GM12878 (cell line): ENCODE measurements around the gene STXBP2. TPM values are rescaled to one million over a fixed set of nuclear protein-coding genes. Genes with fewer than 3 reads are reported as not detected.
A peak's percentile ranks its signal among the peaks of the same experiment; 100 is the strongest.

Experiments
- BACH1 ChIP-seq: fragments of 450-650 bp; IDR thresholded peaks from 2 replicates; pipeline ENCODE4 v1.6.1; 2017; ENCODE audit warnings: mild to moderate bottlenecking, borderline replicate concordance
- BCL3 ChIP-seq: IDR thresholded peaks from 2 replicates; pipeline ENCODE4 v1.6.1; 2011; ENCODE audit warnings: borderline replicate concordance, low read depth, mild to moderate bottlenecking, moderate library complexity, low read length; ENCODE audit not compliant: insufficient read depth, poor library complexity, severe bottlenecking
- BMI1 ChIP-seq: fragments of 450-650 bp; IDR thresholded peaks from 2 replicates; pipeline ENCODE4 v1.6.1; 2016; ENCODE audit warnings: mild to moderate bottlenecking, moderate library complexity, borderline replicate concordance
- CBFB ChIP-seq: IDR thresholded peaks from 2 replicates; pipeline ENCODE4 v1.6.1; 2016; ENCODE audit warnings: antibody characterized with exemption, low read depth
- CREB1 ChIP-seq: IDR thresholded peaks from 2 replicates; pipeline ENCODE4 v1.6.1; 2012; ENCODE audit warnings: low read depth, mild to moderate bottlenecking, inconsistent platforms
- CREM ChIP-seq: IDR thresholded peaks from 2 replicates; pipeline ENCODE4 v1.6.1; 2014; ENCODE audit warnings: antibody characterized with exemption, low read depth
- FOXK2 ChIP-seq: fragments of 450-650 bp; IDR thresholded peaks from 2 replicates; pipeline ENCODE4 v1.6.1; 2017; ENCODE audit warnings: mild to moderate bottlenecking, moderate library complexity
- MTA3 ChIP-seq: IDR thresholded peaks from 2 replicates; pipeline ENCODE4 v1.6.1; 2012; ENCODE audit warnings: low read length, inconsistent platforms, borderline replicate concordance
- NBN ChIP-seq: fragments of 450-650 bp; IDR thresholded peaks from 2 replicates; pipeline ENCODE4 v1.6.1; 2016
- NFYB ChIP-seq: IDR thresholded peaks from 2 replicates; pipeline ENCODE4 v1.6.1; 2011; ENCODE audit warnings: low read depth, mild to moderate bottlenecking, low read length, improper control_type of control experiment, moderate library complexity; ENCODE audit not compliant: insufficient read depth
- NRF1 ChIP-seq: conservative IDR thresholded peaks from 2 replicates; pipeline ENCODE4 v1.6.1; 2011; ENCODE audit warnings: mild to moderate bottlenecking, low read depth, low read length, improper control_type of control experiment
- PRDM15 ChIP-seq: fragments of 450-650 bp; formaldehyde crosslinking; IDR thresholded peaks from 2 replicates; pipeline ENCODE4 v1.4.0; 2020; ENCODE audit warnings: mild to moderate bottlenecking, moderate library complexity
- RAD51 ChIP-seq: fragments of 450-650 bp; IDR thresholded peaks from 2 replicates; pipeline ENCODE4 v1.6.1; 2016; ENCODE audit warnings: moderate library complexity, mild to moderate bottlenecking, inconsistent platforms
- REST ChIP-seq: IDR thresholded peaks from 2 replicates; pipeline ENCODE4 v1.6.1; 2012; ENCODE audit warnings: mild to moderate bottlenecking, low read depth, low read length
- SP1 ChIP-seq: IDR thresholded peaks from one replicate; pipeline ENCODE4 v1.6.1; 2011; ENCODE audit warnings: low read depth, low read length
- TCF12 ChIP-seq: IDR thresholded peaks from 2 replicates; pipeline ENCODE4 v1.6.1; 2011; ENCODE audit warnings: low read depth, mild to moderate bottlenecking, low read length
- YY1 ChIP-seq: IDR thresholded peaks from 2 replicates; pipeline ENCODE4 v1.6.1; 2011; ENCODE audit warnings: low read depth, mild to moderate bottlenecking, low read length
- ZBED1 ChIP-seq: IDR thresholded peaks from 2 replicates; pipeline ENCODE4 v1.6.1; 2016; ENCODE audit warnings: borderline replicate concordance
- ZNF24 ChIP-seq: fragments of 450-650 bp; IDR thresholded peaks from 2 replicates; pipeline ENCODE4 v1.6.1; 2017; ENCODE audit warnings: antibody characterized with exemption, mild to moderate bottlenecking
- ZNF622 ChIP-seq: fragments of 450-650 bp; IDR thresholded peaks from 2 replicates; pipeline ENCODE4 v1.6.1; 2017; ENCODE audit warnings: mild to moderate bottlenecking, inconsistent platforms
- polyA plus RNA-seq, 11 experiments: library from polyadenylated mRNA; depleted of rRNA in 4 of 11; unstranded in 6 of 11; stranded (reverse) in 5 of 11; fragments of >200 nt; fragmentation: Nextera tagmentation in 4 of 11; fragmentation: Illumina TruSeq in 1 of 11; extraction: Ambion mirVana in 4 of 11; extraction: Trizol in 1 of 11; gene quantifications; 1 replicate in 1 of 11; 2 replicates in 10 of 11; pipeline versions ENCODE4 v1.2.1 to v1.2.3, GENCODE V29; 2011 to 2016; ENCODE audit warnings: inconsistent platforms in 2 of 11, missing spikeins in 2 of 11, low read depth in 1 of 11
- total RNA-seq, 4 experiments: library from RNA; depleted of rRNA in 3 of 4; stranded (reverse); fragments of >200 nt in 3 of 4; fragmentation: Illumina TruSeq in 1 of 4; extraction: Trizol in 1 of 4; gene quantifications; 2 replicates each; pipeline versions ENCODE4 v1.2.1 to v1.2.3, GENCODE V29; 2013 to 2021

The STXBP2 gene
- total and polyA plus RNA-seq, 10 of the 15 experiments (the other 5 are each of a cell fraction or from before 2014, with no cell fraction given) = 2.6 to 111 (median 61.4) TPM

GRCh38 chr19:7681340-7682174 is 44.6 kb downstream of the STXBP2 start (continued):
- no peak for TF ChIP-seq PRDM15 (CRISPR knock-in tag)
- no peak for TF ChIP-seq RAD51
- TF ChIP-seq MTA3 = peak; percentile 47; the same call in 1 of the 2 replicates
- TF ChIP-seq FOXK2 = no peak
- no peak for TF ChIP-seq NRF1
- no peak for TF ChIP-seq REST
- peak; percentile 73; the same call in 1 of the 2 replicates for TF ChIP-seq YY1
- TF ChIP-seq TCF12 = peak; percentile 66
- TF ChIP-seq ZNF24 = no peak
- no peak for TF ChIP-seq ZNF622
- no peak for TF ChIP-seq SP1
- no peak for TF ChIP-seq ZBED1
- 0 out of 2 replicates have a peak, but pooled peaks have one; percentile 33 for TF ChIP-seq CREM
- TF ChIP-seq NBN = peak; percentile 59
- TF ChIP-seq BMI1 = no peak
- TF ChIP-seq BCL3 = peak; percentile 5
- no peak for TF ChIP-seq CBFB
- TF ChIP-seq CREB1 = 0 out of 2 replicates have a peak, but pooled peaks have one; percentile 33
- no peak for TF ChIP-seq NFYB
- no peak for TF ChIP-seq BACH1
